Measurements from ENCODE around the gene DGAT2L6. TPM values are rescaled to one million over a fixed set of nuclear protein-coding genes. Genes with fewer than 3 reads are reported as not detected.

DGAT2L6 gene, protein sequence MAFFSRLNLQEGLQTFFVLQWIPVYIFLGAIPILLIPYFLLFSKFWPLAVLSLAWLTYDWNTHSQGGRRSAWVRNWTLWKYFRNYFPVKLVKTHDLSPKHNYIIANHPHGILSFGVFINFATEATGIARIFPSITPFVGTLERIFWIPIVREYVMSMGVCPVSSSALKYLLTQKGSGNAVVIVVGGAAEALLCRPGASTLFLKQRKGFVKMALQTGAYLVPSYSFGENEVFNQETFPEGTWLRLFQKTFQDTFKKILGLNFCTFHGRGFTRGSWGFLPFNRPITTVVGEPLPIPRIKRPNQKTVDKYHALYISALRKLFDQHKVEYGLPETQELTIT
- not detected in 2 replicates for total RNA-seq

DNA sequence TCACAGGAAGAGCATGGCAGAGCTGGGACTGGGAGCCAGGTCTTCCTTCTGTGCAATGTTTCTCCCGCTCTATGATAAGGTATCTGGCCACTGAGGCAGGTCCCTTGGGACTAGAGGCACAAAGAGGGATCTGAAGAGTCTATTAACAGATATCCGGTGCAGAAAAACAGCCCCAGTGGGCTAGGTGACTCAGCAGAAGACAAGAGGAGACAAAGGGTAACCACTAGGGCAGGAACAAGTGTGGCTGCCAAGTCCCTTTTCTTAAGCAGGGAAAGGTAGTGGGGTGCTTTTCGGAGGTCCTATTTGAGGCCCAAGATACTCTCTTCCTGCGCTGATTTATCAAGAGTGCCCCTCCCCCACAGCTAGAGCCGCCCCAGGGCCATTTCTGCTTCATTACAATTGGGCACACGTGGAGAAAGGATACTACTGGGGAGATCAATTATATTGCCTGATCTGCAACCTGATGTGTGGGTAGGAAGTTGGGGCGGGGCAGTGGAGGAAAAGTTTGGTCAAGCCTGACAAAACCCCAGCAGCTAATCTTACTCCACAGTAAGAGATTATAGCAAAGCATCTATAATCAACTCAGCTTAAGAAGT lies at the start of gene DGAT2L6:
TSS of gene DGAT2L6 (plus strand) at position 546 of the 596 bp plus-strand sequence. CDS start 100 bp downstream, outside the sequence.

DNA sequence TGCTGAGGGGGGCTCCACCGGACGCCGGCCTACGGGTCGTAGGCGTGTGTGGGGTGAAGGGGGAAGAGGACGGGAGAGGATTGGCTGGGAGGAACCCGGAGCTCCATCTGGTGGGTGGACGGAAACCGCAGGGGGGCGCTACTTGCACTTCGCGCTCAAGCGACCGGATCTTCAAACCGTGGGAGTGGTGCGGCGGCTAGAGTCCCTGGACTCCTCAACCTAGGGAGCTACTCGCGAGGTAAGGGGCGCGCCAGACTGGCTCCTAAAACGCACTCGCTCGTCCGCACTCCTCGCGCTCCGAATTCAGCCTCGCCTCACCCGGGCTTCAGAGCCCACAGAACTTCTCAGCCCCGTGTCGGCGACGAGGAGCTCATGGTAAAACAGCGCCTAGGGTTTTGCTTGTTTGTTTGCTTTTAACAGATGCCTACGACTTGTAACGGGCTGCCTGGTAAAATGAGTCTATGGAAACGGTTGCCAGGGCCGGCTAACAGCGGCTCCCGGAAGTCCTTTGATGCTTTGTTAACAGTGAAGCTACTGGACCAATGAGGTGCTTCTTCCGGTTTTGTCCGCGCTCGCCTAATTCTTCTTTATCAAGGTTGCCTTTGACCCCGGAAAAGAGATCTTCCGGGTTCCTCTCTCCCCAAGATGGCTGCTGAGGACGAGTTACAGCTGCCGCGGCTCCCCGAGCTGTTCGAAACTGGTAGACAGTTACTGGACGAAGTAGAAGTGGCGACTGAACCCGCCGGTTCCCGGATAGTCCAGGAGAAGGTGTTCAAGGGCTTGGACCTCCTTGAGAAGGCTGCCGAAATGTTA lies 43.8 kb upstream of the DGAT2L6 start, which contains the start of gene IGBP1:
TSS of gene IGBP1 (plus strand) at position 145 of the 813 bp plus-strand sequence. CDS start at position 646, 501 bp downstream.

DNA sequence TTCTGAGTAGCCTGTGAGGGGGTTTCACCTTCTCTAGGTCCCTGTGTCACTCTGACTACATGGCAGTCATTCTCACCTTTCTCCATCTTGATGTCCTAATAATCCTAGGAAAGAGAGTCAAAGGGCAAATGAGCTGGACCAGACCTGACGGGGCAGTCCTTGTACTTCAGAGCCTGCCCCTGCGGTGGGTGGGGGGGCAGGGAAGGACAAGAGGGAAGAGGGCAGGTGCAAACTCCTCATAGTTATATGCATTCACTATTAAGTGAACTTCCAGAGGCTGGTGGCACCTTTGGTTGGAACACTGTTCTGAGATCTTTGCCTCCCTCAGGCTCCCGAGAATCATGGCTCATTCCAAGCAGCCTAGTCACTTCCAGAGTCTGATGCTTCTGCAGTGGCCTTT lies 57.1 kb downstream of the DGAT2L6 start, which contains the start of gene AWAT1:
TSS of gene AWAT1 (plus strand) at position 301 of the 400 bp plus-strand sequence. CDS start at position 342, 41 bp downstream.

Other genes starting within 250 kb of the DGAT2L6 start
- gene AWAT2, start 127.5 kb upstream of the DGAT2L6 start, total RNA-seq, result not detected in 2 replicates
- gene OTUD6A, start 115.0 kb upstream of the DGAT2L6 start, total RNA-seq, result not detected in 2 replicates
- gene IGBP1, start 44.0 kb upstream of the DGAT2L6 start, total RNA-seq, result 56.6 and 74.7 TPM in 2 replicates
- gene AWAT1, start 57.2 kb downstream of the DGAT2L6 start, total RNA-seq, result not detected in 2 replicates
- gene P2RY4, start 82.7 kb downstream of the DGAT2L6 start, total RNA-seq, result 0.07 and 0.13 TPM in 2 replicates
- not detected in 2 replicates for gene ARR3, start 90.9 kb downstream of the DGAT2L6 start, total RNA-seq
- gene RAB41, start 104.7 kb downstream of the DGAT2L6 start, total RNA-seq, result not detected in 2 replicates
- 33.3 and 42.8 TPM in 2 replicates for gene PDZD11, start 112.4 kb downstream of the DGAT2L6 start, total RNA-seq
- 2.2 and 4.7 TPM in 2 replicates for gene KIF4A, start 112.6 kb downstream of the DGAT2L6 start, total RNA-seq
- not detected in 2 replicates for gene GDPD2, start 245.8 kb downstream of the DGAT2L6 start, total RNA-seq

Measured in smooth muscle cell of the pulmonary artery (primary cell).